ENCODE data around the gene GZMA. TPM values are rescaled to one million over a fixed set of nuclear protein-coding genes. Genes with fewer than 3 reads are reported as not detected.
A peak's percentile ranks its signal among the peaks of the same experiment; 100 is the strongest.
"Not testable (repeated sequence)": the region's sequence is repeated elsewhere in the genome, so short reads cannot be mapped to it uniquely, and the experiment has no call there.

Gene GZMA
- total RNA-seq, 1 experiment from 2014 or later: not detected

GRCh38 chr5:55104036-55104772 lies 1.8 kb downstream of the GZMA start:
- in situ Hi-C loops (cut with HindIII; ENCODE audit: low pct_unique_long_range_greater_than_20kb, low sequenced_read_pairs): no loop called here
- no peak for DNase-seq (ENCODE audit: low read depth)

- in situ Hi-C loops (cut with HindIII; ENCODE audit: low pct_unique_long_range_greater_than_20kb, low sequenced_read_pairs): no loop called here
- no peak for DNase-seq (ENCODE audit: low read depth)
Measured at GRCh38 chr5:55104946-55105701, 2.7 kb downstream of the GZMA start.

- in situ Hi-C loops (cut with HindIII; ENCODE audit: low pct_unique_long_range_greater_than_20kb, low sequenced_read_pairs); DNase-seq (ENCODE audit: low read depth): not testable (repeated sequence)
Measured at GRCh38 chr5:55105976-55106375, 3.5 kb downstream of the GZMA start.

- no peak for DNase-seq (ENCODE audit: low read depth)
- in situ Hi-C loops (cut with HindIII; ENCODE audit: low pct_unique_long_range_greater_than_20kb, low sequenced_read_pairs): no loop called here
Measured at GRCh38 chr5:55108661-55109060, 6.2 kb downstream of the GZMA start.

- DNase-seq (ENCODE audit: low read depth): no peak
- in situ Hi-C loops (cut with HindIII; ENCODE audit: low pct_unique_long_range_greater_than_20kb, low sequenced_read_pairs): no loop called here
Measured at GRCh38 chr5:55110217-55110616, 7.8 kb downstream of the GZMA start.

- in situ Hi-C loops (cut with HindIII; ENCODE audit: low pct_unique_long_range_greater_than_20kb, low sequenced_read_pairs): no loop called here
Measured at GRCh38 chr5:55113327-55113726, 10.9 kb downstream of the GZMA start.

GRCh38 chr5:55114061-55114460 lies 11.6 kb downstream of the GZMA start:
- no peak for DNase-seq (ENCODE audit: low read depth)
- in situ Hi-C loops (cut with HindIII; ENCODE audit: low pct_unique_long_range_greater_than_20kb, low sequenced_read_pairs): no loop called here

More at GRCh38 chr5:55113327-55113726, 10.9 kb downstream of the GZMA start:
- DNase-seq (ENCODE audit: low read depth): no peak

GRCh38 chr5:55123365-55123764 lies 20.9 kb downstream of the GZMA start:
- in situ Hi-C loops (cut with HindIII; ENCODE audit: low pct_unique_long_range_greater_than_20kb, low sequenced_read_pairs): no loop called here
- DNase-seq (ENCODE audit: low read depth): no peak

GRCh38 chr5:55134053-55134722 lies 31.7 kb downstream of the GZMA start:
- in situ Hi-C loops (cut with HindIII; ENCODE audit: low pct_unique_long_range_greater_than_20kb, low sequenced_read_pairs): no loop called here
- DNase-seq (ENCODE audit: low read depth): no peak

- no peak for DNase-seq (ENCODE audit: low read depth)
- in situ Hi-C loops (cut with HindIII; ENCODE audit: low pct_unique_long_range_greater_than_20kb, low sequenced_read_pairs): no loop called here
Measured at GRCh38 chr5:55136521-55136920, 34.1 kb downstream of the GZMA start.

- DNase-seq (ENCODE audit: low read depth): no peak
- in situ Hi-C loops (cut with HindIII; ENCODE audit: low pct_unique_long_range_greater_than_20kb, low sequenced_read_pairs): no loop called here
Measured at GRCh38 chr5:55140908-55141665, 38.6 kb downstream of the GZMA start.

- no peak for DNase-seq (ENCODE audit: low read depth)
- in situ Hi-C loops (cut with HindIII; ENCODE audit: low pct_unique_long_range_greater_than_20kb, low sequenced_read_pairs): no loop called here
Measured at GRCh38 chr5:55141945-55142690, 39.7 kb downstream of the GZMA start.

GRCh38 chr5:55143624-55144023 lies 41.2 kb downstream of the GZMA start:
- in situ Hi-C loops (cut with HindIII; ENCODE audit: low pct_unique_long_range_greater_than_20kb, low sequenced_read_pairs): no loop called here
- DNase-seq (ENCODE audit: low read depth): no peak

GRCh38 chr5:55146080-55146479 lies 43.6 kb downstream of the GZMA start:
- in situ Hi-C loops (cut with HindIII; ENCODE audit: low pct_unique_long_range_greater_than_20kb, low sequenced_read_pairs): no loop called here
- no peak for DNase-seq (ENCODE audit: low read depth)

- in situ Hi-C loops (cut with HindIII; ENCODE audit: low pct_unique_long_range_greater_than_20kb, low sequenced_read_pairs): no loop called here
- peak; percentile 60 for DNase-seq (ENCODE audit: low read depth)
Measured at GRCh38 chr5:55146543-55147151, 44.2 kb downstream of the GZMA start.

GRCh38 chr5:55149308-55149795 lies 46.9 kb downstream of the GZMA start:
- in situ Hi-C loops (cut with HindIII; ENCODE audit: low pct_unique_long_range_greater_than_20kb, low sequenced_read_pairs): no loop called here
- DNase-seq (ENCODE audit: low read depth): no peak

Data from Caki2 (cell line).